ENCODE data around the gene PLCL2.
"Not testable (repeated sequence)": the region's sequence is repeated elsewhere in the genome, so short reads cannot be mapped to it uniquely, and the experiment has no call there.

The PLCL2 gene

GRCh38 chr3:17120115-17120514, 235.4 kb downstream of the PLCL2 start:
- no peak for DNase-seq (ENCODE audit: low spot score)

GRCh38 chr3:17121336-17121735, 236.6 kb downstream of the PLCL2 start:
- DNase-seq (ENCODE audit: low spot score): no peak

GRCh38 chr3:17122758-17123157, 238.0 kb downstream of the PLCL2 start:
- no peak for DNase-seq (ENCODE audit: low spot score)

GRCh38 chr3:17125738-17126442, 241.1 kb downstream of the PLCL2 start:
- DNase-seq (ENCODE audit: low spot score): no peak

- DNase-seq (ENCODE audit: low spot score): not testable (repeated sequence)
Measured at GRCh38 chr3:17128671-17129070, 243.9 kb downstream of the PLCL2 start.

- DNase-seq (ENCODE audit: low spot score): no peak
Measured at GRCh38 chr3:17129556-17129955, 244.8 kb downstream of the PLCL2 start.

GRCh38 chr3:17130956-17131355, 246.2 kb downstream of the PLCL2 start:
- DNase-seq (ENCODE audit: low spot score): no peak

- DNase-seq (ENCODE audit: low spot score): no peak
Measured at GRCh38 chr3:17132286-17133115, 247.7 kb downstream of the PLCL2 start.

- no peak for DNase-seq (ENCODE audit: low spot score)
Measured at GRCh38 chr3:17133632-17134545, 249.1 kb downstream of the PLCL2 start.

- no peak for DNase-seq (ENCODE audit: low spot score)
Measured at GRCh38 chr3:17135696-17136095, 250.9 kb downstream of the PLCL2 start.

GRCh38 chr3:17136136-17136721, 251.5 kb downstream of the PLCL2 start:
- no peak for DNase-seq (ENCODE audit: low spot score)

- no peak for DNase-seq (ENCODE audit: low spot score)
Measured at GRCh38 chr3:17137321-17137826, 252.6 kb downstream of the PLCL2 start.

- no peak for DNase-seq (ENCODE audit: low spot score)
Measured at GRCh38 chr3:17138246-17139039, 253.7 kb downstream of the PLCL2 start.

Data from D341Med (cell line).